Measurements from ENCODE around the gene CADPS2.

The CADPS2 gene

GRCh38 chr7:122364761-122365280 is 521.4 kb downstream of the CADPS2 start:
- TF ChIP-seq FOXP2 (optimal IDR thresholded peaks at IDR 0.05; ENCODE audit: borderline replicate concordance, extremely low read depth, extremely low read length, insufficient read depth) (no peak), REST (IDR thresholded peaks at IDR 0.05; ENCODE audit: insufficient read depth in 1 of 2, low read depth in 2 of 2, low read length in 2 of 2) (no peak), SIN3A (IDR thresholded peaks at IDR 0.05; ENCODE audit: borderline replicate concordance, insufficient read depth, low read length) (no peak), POLR2AphosphoS5 (IDR thresholded peaks at IDR 0.05; ENCODE audit: low read depth, low read length) (no peak), TAF1 (IDR thresholded peaks at IDR 0.05; ENCODE audit: borderline replicate concordance, insufficient read depth, low read length) (no peak)

GRCh38 chr7:122363144-122363543 is 523.1 kb downstream of the CADPS2 start:
- TF ChIP-seq POLR2AphosphoS5 (IDR thresholded peaks at IDR 0.05; ENCODE audit: low read depth, low read length) (no peak), SIN3A (IDR thresholded peaks at IDR 0.05; ENCODE audit: borderline replicate concordance, insufficient read depth, low read length) (no peak), REST (IDR thresholded peaks at IDR 0.05; ENCODE audit: insufficient read depth in 1 of 2, low read depth in 2 of 2, low read length in 2 of 2) (no peak), TAF1 (IDR thresholded peaks at IDR 0.05; ENCODE audit: borderline replicate concordance, insufficient read depth, low read length) (no peak), FOXP2 (optimal IDR thresholded peaks at IDR 0.05; ENCODE audit: borderline replicate concordance, extremely low read depth, extremely low read length, insufficient read depth) (no peak)

- TF ChIP-seq SIN3A (IDR thresholded peaks at IDR 0.05; ENCODE audit: borderline replicate concordance, insufficient read depth, low read length): no peak
- TF ChIP-seq TAF1 (IDR thresholded peaks at IDR 0.05; ENCODE audit: borderline replicate concordance, insufficient read depth, low read length): no peak
- no peak for TF ChIP-seq FOXP2 (optimal IDR thresholded peaks at IDR 0.05; ENCODE audit: borderline replicate concordance, extremely low read depth, extremely low read length, insufficient read depth)
- no peak for TF ChIP-seq POLR2AphosphoS5 (IDR thresholded peaks at IDR 0.05; ENCODE audit: low read depth, low read length)
- no peak for TF ChIP-seq REST (IDR thresholded peaks at IDR 0.05; ENCODE audit: insufficient read depth in 1 of 2, low read depth in 2 of 2, low read length in 2 of 2)
Measured at GRCh38 chr7:122362473-122362872, 523.8 kb downstream of the CADPS2 start.

GRCh38 chr7:122354656-122355055 is 531.6 kb downstream of the CADPS2 start:
- no peak for TF ChIP-seq REST (IDR thresholded peaks at IDR 0.05; ENCODE audit: insufficient read depth in 1 of 2, low read depth in 2 of 2, low read length in 2 of 2)
- no peak for TF ChIP-seq TAF1 (IDR thresholded peaks at IDR 0.05; ENCODE audit: borderline replicate concordance, insufficient read depth, low read length)
- no peak for TF ChIP-seq FOXP2 (optimal IDR thresholded peaks at IDR 0.05; ENCODE audit: borderline replicate concordance, extremely low read depth, extremely low read length, insufficient read depth)
- no peak for TF ChIP-seq POLR2AphosphoS5 (IDR thresholded peaks at IDR 0.05; ENCODE audit: low read depth, low read length)
- no peak for TF ChIP-seq SIN3A (IDR thresholded peaks at IDR 0.05; ENCODE audit: borderline replicate concordance, insufficient read depth, low read length)

- no peak for TF ChIP-seq POLR2AphosphoS5 (IDR thresholded peaks at IDR 0.05; ENCODE audit: low read depth, low read length)
- no peak for TF ChIP-seq SIN3A (IDR thresholded peaks at IDR 0.05; ENCODE audit: borderline replicate concordance, insufficient read depth, low read length)
- no peak for TF ChIP-seq TAF1 (IDR thresholded peaks at IDR 0.05; ENCODE audit: borderline replicate concordance, insufficient read depth, low read length)
- no peak for TF ChIP-seq FOXP2 (optimal IDR thresholded peaks at IDR 0.05; ENCODE audit: borderline replicate concordance, extremely low read depth, extremely low read length, insufficient read depth)
- no peak for TF ChIP-seq REST (IDR thresholded peaks at IDR 0.05; ENCODE audit: insufficient read depth in 1 of 2, low read depth in 2 of 2, low read length in 2 of 2)
Measured at GRCh38 chr7:122352454-122352853, 533.8 kb downstream of the CADPS2 start.

Measured in PFSK-1 (cell line).